Occipital lobe (tissue), 2 donors: ENCODE measurements around the gene TBC1D5. TPM values are rescaled to one million over a fixed set of nuclear protein-coding genes. Genes with fewer than 3 reads are reported as not detected.
"Not testable (repeated sequence)": the region's sequence is repeated elsewhere in the genome, so short reads cannot be mapped to it uniquely, and the experiment has no call there.

Experiments
- DNase-seq: peaks from one replicate; lab custom pipeline; 2025; lab: John Stamatoyannopoulos, UW
- total RNA-seq: library from RNA; depleted of rRNA; stranded (reverse); fragments of >200 nt; gene quantifications from one replicate; pipeline ENCODE4 v1.2.3, GENCODE V29; 2014

The TBC1D5 gene
- total RNA-seq, 1 donor from 2014 or later, result 110 TPM

- DNase-seq, result no peak
Measured at GRCh38 chr3:17357035-17357710, 385.3 kb downstream of the TBC1D5 start.

- DNase-seq, result no peak
Measured at GRCh38 chr3:17356585-17356984, 385.8 kb downstream of the TBC1D5 start.

- no peak for DNase-seq
Measured at GRCh38 chr3:17355591-17355990, 386.8 kb downstream of the TBC1D5 start.

- no peak for DNase-seq
Measured at GRCh38 chr3:17354341-17354740, 388.1 kb downstream of the TBC1D5 start.

- no peak for DNase-seq
Measured at GRCh38 chr3:17352620-17353019, 389.8 kb downstream of the TBC1D5 start.

- DNase-seq, result not testable (repeated sequence)
Measured at GRCh38 chr3:17351193-17351592, 391.2 kb downstream of the TBC1D5 start.

- no peak for DNase-seq
Measured at GRCh38 chr3:17349093-17349492, 393.3 kb downstream of the TBC1D5 start.

GRCh38 chr3:17342119-17342518 is 400.3 kb downstream of the TBC1D5 start:
- no peak for DNase-seq

- no peak for DNase-seq
Measured at GRCh38 chr3:17340693-17341092, 401.7 kb downstream of the TBC1D5 start.

- no peak for DNase-seq
Measured at GRCh38 chr3:17340261-17340660, 402.2 kb downstream of the TBC1D5 start.

- DNase-seq, result no peak
Measured at GRCh38 chr3:17339132-17339575, 403.3 kb downstream of the TBC1D5 start.

- no peak for DNase-seq
Measured at GRCh38 chr3:17336291-17336690, 406.1 kb downstream of the TBC1D5 start.

- no peak for DNase-seq
Measured at GRCh38 chr3:17333893-17334292, 408.5 kb downstream of the TBC1D5 start.

GRCh38 chr3:17333446-17333845 is 409.0 kb downstream of the TBC1D5 start:
- no peak for DNase-seq

- no peak for DNase-seq
Measured at GRCh38 chr3:17330660-17331059, 411.8 kb downstream of the TBC1D5 start.

- no peak for DNase-seq
Measured at GRCh38 chr3:17329927-17330326, 412.5 kb downstream of the TBC1D5 start.

- no peak for DNase-seq
Measured at GRCh38 chr3:17322106-17322793, 420.2 kb downstream of the TBC1D5 start.

- no peak for DNase-seq
Measured at GRCh38 chr3:17320266-17320665, 422.2 kb downstream of the TBC1D5 start.

GRCh38 chr3:17315897-17316296 is 426.5 kb downstream of the TBC1D5 start:
- DNase-seq, result no peak

- no peak for DNase-seq
Measured at GRCh38 chr3:17314171-17314570, 428.3 kb downstream of the TBC1D5 start.

- no peak for DNase-seq
Measured at GRCh38 chr3:17313746-17314145, 428.7 kb downstream of the TBC1D5 start.

- no peak for DNase-seq
Measured at GRCh38 chr3:17310983-17311382, 431.4 kb downstream of the TBC1D5 start.

- no peak for DNase-seq
Measured at GRCh38 chr3:17307887-17308286, 434.5 kb downstream of the TBC1D5 start.
